Measurements from ENCODE around the gene LRMDA. TPM values are rescaled to one million over a fixed set of nuclear protein-coding genes. Genes with fewer than 3 reads are reported as not detected.

LRMDA gene
- total RNA-seq, 1 experiment from 2014 or later = 8.0 TPM

GRCh38 chr10:75418712-75419111 lies 12.7 kb upstream of the LRMDA start:
- no peak for DNase-seq (ENCODE audit: low read depth)

GRCh38 chr10:75422913-75423312 lies 8.5 kb upstream of the LRMDA start:
- DNase-seq (ENCODE audit: low read depth) = no peak

GRCh38 chr10:75424571-75424970 lies 6.9 kb upstream of the LRMDA start:
- no peak for DNase-seq (ENCODE audit: low read depth)

- DNase-seq (ENCODE audit: low read depth) = no peak
Observed at GRCh38 chr10:75425291-75426079, 5.9 kb upstream of the LRMDA start.

GRCh38 chr10:75426880-75427279 lies 4.5 kb upstream of the LRMDA start:
- no peak for DNase-seq (ENCODE audit: low read depth)

GRCh38 chr10:75427951-75428350 lies 3.5 kb upstream of the LRMDA start:
- DNase-seq (ENCODE audit: low read depth) = no peak

GRCh38 chr10:75428434-75429158 lies 2.8 kb upstream of the LRMDA start:
- DNase-seq (ENCODE audit: low read depth) = peak; percentile 78

- peak; percentile 36 for DNase-seq (ENCODE audit: low read depth)
Observed at GRCh38 chr10:75429159-75429827, 2.1 kb upstream of the LRMDA start.

GRCh38 chr10:75430000-75430763 lies 1.2 kb upstream of the LRMDA start:
- peak; percentile 21 for DNase-seq (ENCODE audit: low read depth)

GRCh38 chr10:75432176-75432575 lies 752 bp downstream of the LRMDA start:
- DNase-seq (ENCODE audit: low read depth) = no peak

- no peak for DNase-seq (ENCODE audit: low read depth)
Observed at GRCh38 chr10:75432763-75433162, 1.3 kb downstream of the LRMDA start.

GRCh38 chr10:75433216-75433615 lies 1.8 kb downstream of the LRMDA start:
- no peak for DNase-seq (ENCODE audit: low read depth)

- no peak for DNase-seq (ENCODE audit: low read depth)
Observed at GRCh38 chr10:75434291-75434690, 2.9 kb downstream of the LRMDA start.

GRCh38 chr10:75435291-75435690 lies 3.9 kb downstream of the LRMDA start:
- DNase-seq (ENCODE audit: low read depth) = no peak

GRCh38 chr10:75436896-75437295 lies 5.5 kb downstream of the LRMDA start:
- DNase-seq (ENCODE audit: low read depth) = no peak

GRCh38 chr10:75437693-75438092 lies 6.3 kb downstream of the LRMDA start:
- no peak for DNase-seq (ENCODE audit: low read depth)

- no peak for DNase-seq (ENCODE audit: low read depth)
Observed at GRCh38 chr10:75438275-75438674, 6.9 kb downstream of the LRMDA start.

GRCh38 chr10:75439811-75440210 lies 8.4 kb downstream of the LRMDA start:
- DNase-seq (ENCODE audit: low read depth) = no peak

- no peak for DNase-seq (ENCODE audit: low read depth)
Observed at GRCh38 chr10:75440271-75440793, 8.9 kb downstream of the LRMDA start.

- DNase-seq (ENCODE audit: low read depth) = peak; percentile 29
Observed at GRCh38 chr10:75441196-75441595, 9.8 kb downstream of the LRMDA start.

GRCh38 chr10:75441682-75442081 lies 10.3 kb downstream of the LRMDA start:
- DNase-seq (ENCODE audit: low read depth) = no peak

- DNase-seq (ENCODE audit: low read depth) = no peak
Observed at GRCh38 chr10:75443362-75443761, 11.9 kb downstream of the LRMDA start.

All from M059J (cell line).